ENCODE data around the gene LCN10.
A peak's percentile ranks its signal among the peaks of the same experiment; 100 is the strongest.
"Not testable (repeated sequence)": the region's sequence is repeated elsewhere in the genome, so short reads cannot be mapped to it uniquely, and the experiment has no call there.

The LCN10 gene

DNA sequence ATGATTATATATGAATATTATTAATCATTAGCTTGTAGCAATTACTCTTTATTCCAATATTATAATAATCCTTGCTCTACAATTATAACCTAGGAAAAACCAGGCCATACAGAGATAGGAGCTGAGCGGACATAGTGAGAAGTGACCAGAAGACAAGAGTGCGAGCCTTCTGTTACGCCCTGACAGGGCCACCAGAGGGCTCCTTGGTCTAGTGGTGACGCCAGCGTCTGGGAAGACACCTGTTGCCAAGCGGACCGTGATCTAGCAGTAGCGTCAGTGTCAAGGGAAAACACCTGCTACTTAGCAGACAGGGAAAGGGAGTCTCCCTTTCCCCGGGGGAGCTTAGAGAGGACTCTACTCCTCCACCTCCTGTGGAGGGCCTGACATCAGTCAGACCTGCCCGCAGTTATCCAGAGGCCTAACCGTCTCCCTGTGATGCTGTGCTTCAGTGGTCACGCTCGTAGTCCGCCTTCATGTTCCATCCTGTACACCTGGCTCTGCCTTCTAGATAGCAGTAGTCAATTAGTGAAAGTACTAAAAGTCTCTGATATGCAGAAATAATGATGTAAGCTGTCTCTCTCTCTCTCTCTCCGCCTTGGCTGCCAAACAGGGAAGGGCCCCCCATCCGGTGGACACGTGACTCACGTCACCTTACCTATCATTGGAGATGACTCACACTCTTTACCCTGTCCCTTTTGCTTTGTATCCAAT lies 23.8 kb upstream of the LCN10 start:
- TF ChIP-seq, protein P1, sequence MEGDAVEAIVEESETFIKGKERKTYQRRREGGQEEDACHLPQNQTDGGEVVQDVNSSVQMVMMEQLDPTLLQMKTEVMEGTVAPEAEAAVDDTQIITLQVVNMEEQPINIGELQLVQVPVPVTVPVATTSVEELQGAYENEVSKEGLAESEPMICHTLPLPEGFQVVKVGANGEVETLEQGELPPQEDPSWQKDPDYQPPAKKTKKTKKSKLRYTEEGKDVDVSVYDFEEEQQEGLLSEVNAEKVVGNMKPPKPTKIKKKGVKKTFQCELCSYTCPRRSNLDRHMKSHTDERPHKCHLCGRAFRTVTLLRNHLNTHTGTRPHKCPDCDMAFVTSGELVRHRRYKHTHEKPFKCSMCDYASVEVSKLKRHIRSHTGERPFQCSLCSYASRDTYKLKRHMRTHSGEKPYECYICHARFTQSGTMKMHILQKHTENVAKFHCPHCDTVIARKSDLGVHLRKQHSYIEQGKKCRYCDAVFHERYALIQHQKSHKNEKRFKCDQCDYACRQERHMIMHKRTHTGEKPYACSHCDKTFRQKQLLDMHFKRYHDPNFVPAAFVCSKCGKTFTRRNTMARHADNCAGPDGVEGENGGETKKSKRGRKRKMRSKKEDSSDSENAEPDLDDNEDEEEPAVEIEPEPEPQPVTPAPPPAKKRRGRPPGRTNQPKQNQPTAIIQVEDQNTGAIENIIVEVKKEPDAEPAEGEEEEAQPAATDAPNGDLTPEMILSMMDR (IDR thresholded peaks at IDR 0.05; ENCODE audit: low read depth, low read length) = peak; percentile 12
- DNase-seq (ENCODE audit: low read depth in 2 of 2) = peak; percentile 55 to 70

DNA sequence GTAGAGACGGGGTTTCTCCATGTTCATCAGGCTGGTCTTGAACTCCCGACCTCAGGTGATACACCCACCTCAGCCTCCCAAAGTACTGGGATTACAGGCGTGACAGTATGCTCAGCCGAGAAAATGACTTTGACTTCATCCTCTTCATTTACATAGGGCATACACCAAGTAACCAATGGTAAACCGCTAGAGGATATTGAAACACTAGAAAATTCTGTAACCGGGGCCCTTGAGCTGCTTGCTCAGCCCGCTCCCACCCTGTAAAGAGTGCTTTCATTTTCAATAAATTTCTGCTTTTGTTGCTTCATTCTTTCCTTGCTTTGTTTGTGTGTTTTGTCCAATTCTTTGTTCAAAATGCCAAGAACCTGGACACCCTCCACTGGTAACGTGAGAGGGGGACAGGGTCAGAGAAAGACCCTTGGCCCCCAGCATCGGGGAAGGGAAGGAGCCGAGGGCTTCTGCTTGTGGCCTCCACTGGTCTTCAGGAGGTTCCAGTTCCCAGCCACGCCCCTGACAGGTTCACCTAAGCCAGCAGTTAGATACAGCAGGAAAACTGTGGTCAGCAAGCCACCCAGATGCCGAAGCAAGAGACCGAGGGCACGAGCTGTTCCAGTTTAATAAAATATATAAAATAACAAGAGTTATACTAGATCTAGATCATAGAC lies 23.1 kb upstream of the LCN10 start:
- not testable (repeated sequence) for H3K4me3 ChIP-seq (replicated peaks in 1 of 2; ENCODE audit: low read depth in 2 of 2, low read length in 2 of 2); DNase-seq (ENCODE audit: low read depth in 2 of 2)

More for the DNA sequence above, 23.8 kb upstream of the LCN10 start:
- H3K4me3 ChIP-seq (replicated peaks in 1 of 2; ENCODE audit: low read depth in 2 of 2, low read length in 2 of 2) = not testable (repeated sequence)

DNA sequence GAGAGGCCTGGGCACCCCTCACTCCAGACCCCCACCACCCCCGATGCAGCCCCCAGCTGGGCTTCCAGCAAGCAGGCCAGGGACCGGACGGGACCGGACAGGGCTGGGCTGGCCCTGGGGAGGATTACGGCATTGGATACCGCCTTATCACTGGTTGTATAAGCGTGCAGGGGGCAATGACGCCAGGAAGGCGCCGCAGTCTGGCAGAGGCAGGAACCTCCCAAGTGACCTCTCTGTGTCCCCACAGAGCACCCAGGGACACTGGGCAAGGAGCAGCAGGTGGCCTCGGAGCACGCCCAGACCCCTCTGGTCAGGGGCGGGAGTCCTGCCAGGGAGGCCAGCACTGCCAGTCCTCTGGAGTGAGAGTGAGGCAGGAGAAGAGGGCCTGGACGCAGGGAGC lies 22.3 kb upstream of the LCN10 start:
- DNase-seq (ENCODE audit: low read depth in 2 of 2) = no peak
- H3K4me3 ChIP-seq (replicated peaks in 1 of 2; ENCODE audit: low read depth in 2 of 2, low read length in 2 of 2) = no peak overlapping the region

DNA sequence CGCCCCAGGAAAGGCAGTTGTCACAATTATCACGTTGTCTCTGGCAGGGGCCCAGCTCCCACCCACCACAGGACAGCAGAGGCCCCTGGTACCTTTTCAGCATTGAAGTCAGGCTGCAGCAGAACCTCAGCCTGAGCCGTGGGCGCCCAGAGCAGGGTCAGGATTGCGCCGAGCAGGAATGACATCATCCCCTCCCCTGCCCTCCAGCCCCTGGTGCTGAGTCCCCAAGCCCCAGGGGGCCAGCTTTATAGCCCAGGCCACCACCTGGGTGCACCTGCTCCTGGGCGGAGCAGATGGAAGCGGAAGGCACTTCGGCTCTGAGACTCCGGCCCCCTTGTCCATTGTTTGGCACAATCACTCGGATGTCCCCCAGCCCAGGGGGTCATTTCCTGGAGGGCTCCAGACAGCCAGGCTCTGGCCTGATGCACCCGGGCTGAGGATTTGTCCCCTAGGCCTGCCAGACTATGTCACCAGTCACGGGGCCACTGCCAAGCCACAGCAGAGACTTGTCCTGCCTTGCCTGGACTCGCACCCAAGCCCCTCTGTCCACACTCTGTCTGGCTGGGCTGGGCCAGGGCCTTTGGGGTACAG lies 21.7 kb upstream of the LCN10 start, which contains the start of gene LCN15:
LCN15 (minus strand) TSS at position 218 of the 591 bp plus-strand sequence; CDS start at position 188, 30 bp downstream.
- no peak within 1 kb of the TSS for H3K4me3 ChIP-seq (replicated peaks in 1 of 2; ENCODE audit: low read depth in 2 of 2, low read length in 2 of 2)
- no peak for DNase-seq (ENCODE audit: low read depth in 2 of 2)
- TF ChIP-seq, protein P1 (IDR thresholded peaks at IDR 0.05; ENCODE audit: low read depth, low read length) = no peak

More for the DNA sequence above, 22.3 kb upstream of the LCN10 start:
- TF ChIP-seq, protein P1 (IDR thresholded peaks at IDR 0.05; ENCODE audit: low read depth, low read length) = no peak

DNA sequence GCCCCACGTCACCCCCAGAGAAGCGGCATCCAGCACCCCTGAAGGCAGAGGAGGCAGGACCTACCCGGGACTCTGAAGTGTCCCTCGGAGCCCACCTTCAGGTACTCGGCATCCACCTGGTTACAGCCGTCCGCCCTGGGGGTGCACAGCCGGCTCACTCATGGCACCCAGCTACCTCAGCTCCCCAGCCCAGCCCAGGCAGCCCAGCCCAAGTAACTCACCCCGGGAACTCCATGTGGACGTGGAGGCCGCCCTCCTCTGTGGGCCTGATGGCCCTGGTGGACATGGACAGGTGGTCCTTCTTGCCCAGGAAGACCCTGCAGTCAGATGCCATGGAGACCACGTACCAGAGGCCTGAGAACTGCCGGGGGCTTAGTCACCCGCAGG lies 20.9 kb upstream of the LCN10 start:
- DNase-seq (ENCODE audit: low read depth in 2 of 2) = no peak
- H3K4me3 ChIP-seq (replicated peaks in 1 of 2; ENCODE audit: low read depth in 2 of 2, low read length in 2 of 2) = no peak overlapping the region
- TF ChIP-seq, protein P1 (IDR thresholded peaks at IDR 0.05; ENCODE audit: low read depth, low read length) = no peak

DNA sequence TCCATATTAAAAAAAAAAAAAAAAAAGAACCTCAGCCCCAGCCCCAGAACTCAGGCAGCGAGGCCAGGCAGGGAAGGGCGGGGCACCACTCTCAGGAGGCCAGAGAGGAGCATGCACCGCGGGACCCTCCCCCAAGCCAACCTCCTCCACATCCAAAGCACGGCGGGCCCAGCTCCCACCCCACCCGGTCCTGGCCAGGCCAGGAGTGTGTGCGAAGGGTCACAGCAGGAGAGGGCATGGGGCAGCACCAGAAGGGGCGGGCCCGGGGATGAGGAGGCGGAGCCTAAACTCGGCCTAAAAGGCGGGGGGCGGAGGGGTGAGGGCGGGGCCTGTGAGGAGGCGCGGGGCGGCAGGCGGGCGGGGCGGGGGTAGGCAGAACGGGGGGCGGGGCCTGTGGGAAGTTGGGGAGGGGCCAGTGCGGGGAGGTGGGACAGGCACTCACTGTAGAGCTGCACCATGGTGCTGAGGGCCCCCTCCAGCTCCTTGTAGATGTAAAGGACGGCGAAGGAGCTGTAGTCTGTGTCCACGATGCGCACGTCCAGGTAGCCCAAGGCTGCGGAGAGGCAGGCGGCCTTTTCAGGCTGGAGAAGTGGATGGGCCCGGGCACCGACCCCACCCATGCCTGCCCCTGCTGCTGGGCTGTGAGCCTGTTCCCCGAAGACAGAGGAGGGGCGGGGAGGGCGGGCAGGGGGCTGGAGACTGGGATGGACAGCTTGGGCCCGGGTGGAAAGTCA lies 20.3 kb upstream of the LCN10 start:
- no peak overlapping the region for H3K4me3 ChIP-seq (replicated peaks in 1 of 2; ENCODE audit: low read depth in 2 of 2, low read length in 2 of 2)
- peak in 1 of 2 donors; percentile 33 for DNase-seq (ENCODE audit: low read depth in 2 of 2)
- TF ChIP-seq, protein P1 (IDR thresholded peaks at IDR 0.05; ENCODE audit: low read depth, low read length) = no peak

Measured in cardiac fibroblast (primary cell).